GM12878 (cell line): ENCODE measurements around the gene EBP. TPM values are rescaled to one million over a fixed set of nuclear protein-coding genes. Genes with fewer than 3 reads are reported as not detected.
A peak's percentile ranks its signal among the peaks of the same experiment; 100 is the strongest.

Experiments
- ATAC-seq: fragments of 200-7000 bp; cut with Tn5 transposase; 3 replicates; pipeline ENCODE4 v1.9.1; 2020; ENCODE audit warnings: mild to moderate bottlenecking, moderate library complexity
- BruUV-seq: library from RNA; stranded (reverse); fragments of 400-500 nt; replicated peaks from 2 replicates; lab custom pipeline; 2021; lab: Mats Ljungman, UMichigan
- CTCF ChIA-PET: fragments of 300-600 bp; sonication (Branson Sonifier 250); formaldehyde crosslinking; extraction: SDS; loops from one replicate; lab custom pipeline; 2021; ENCODE audit warnings: inconsistent platforms; lab: Yijun Ruan, JAX
- POLR2A ChIA-PET: fragments of 350-600 bp; formaldehyde crosslinking; extraction: SDS; loops from one replicate; lab custom pipeline; 2021; ENCODE audit warnings: inconsistent platforms; lab: Charles Lee
- RAD21 ChIA-PET: fragments of 300-600 bp; sonication (Branson Sonifier 250); formaldehyde crosslinking; loops from one replicate; lab custom pipeline; 2023; ENCODE audit warnings: antibody characterized with exemption; ENCODE audit not compliant: unreplicated experiment; lab: Charles Lee
- SMC1A ChIA-PET: fragments of 300-600 bp; sonication (Branson Sonifier 250); formaldehyde crosslinking; loops from one replicate; lab custom pipeline; 2023; ENCODE audit not compliant: unreplicated experiment, uncharacterized antibody; lab: Charles Lee
- DNase-seq: peaks from one replicate; pipeline ENCODE4 v3.0.0-alpha.2; 2011; ENCODE audit warnings: low read depth, low spot score
- FAIRE-seq: peaks from 3 replicates; lab custom pipeline; 2011; peaks lifted over from hg19 to GRCh38; lab: Jason Lieb, UNC
- H2AFZ ChIP-seq: 2 replicates; pipeline ENCODE4 v1.6.0; 2011; ENCODE audit warnings: low read depth, low read length, control low read depth; ENCODE audit not compliant: control insufficient read depth
- H3K27ac ChIP-seq: 2 replicates; pipeline ENCODE4 v1.5.1; 2011; ENCODE audit warnings: control low read depth; ENCODE audit not compliant: control insufficient read depth, insufficient read depth
- H3K27me3 ChIP-seq, 2 experiments: replicated peaks in 1 of 2; 2 replicates each; pipeline versions ENCODE4 v1.6.0 to v1.6.1; 2011; ENCODE audit warnings: low read length in 1 of 2; ENCODE audit not compliant: control insufficient read depth in 2 of 2, insufficient read depth in 2 of 2
- H3K36me3 ChIP-seq, 2 experiments: 2 replicates each; pipeline ENCODE4 v1.5.1; 2011; ENCODE audit warnings: low read length in 1 of 2; ENCODE audit not compliant: control insufficient read depth in 2 of 2, insufficient read depth in 2 of 2
- H3K4me1 ChIP-seq: 2 replicates; pipeline ENCODE4 v1.6.1; 2011; ENCODE audit warnings: mild to moderate bottlenecking, low read length, moderate library complexity, mixed read lengths; ENCODE audit not compliant: control insufficient read depth, insufficient read depth
- H3K4me2 ChIP-seq: 2 replicates; pipeline ENCODE4 v1.6.0; 2011; ENCODE audit warnings: control low read depth; ENCODE audit not compliant: control insufficient read depth, insufficient read depth
- H3K4me3 ChIP-seq: fragments of 200-600 bp; sonication (generic); 2 replicates; pipeline ENCODE4 v1.5.1; 2016
- H3K79me2 ChIP-seq: 2 replicates; pipeline ENCODE4 v1.6.0; 2011; ENCODE audit warnings: low read length; ENCODE audit not compliant: control insufficient read depth, insufficient read depth
- H3K9ac ChIP-seq: 2 replicates; pipeline ENCODE4 v1.8.0; 2011; ENCODE audit warnings: low read length, control low read depth, mixed read lengths; ENCODE audit not compliant: control insufficient read depth, insufficient read depth
- H3K9me3 ChIP-seq: replicated peaks from 3 replicates; pipeline ENCODE4 v1.5.1; 2011; ENCODE audit warnings: mild to moderate bottlenecking, low read length; ENCODE audit not compliant: control insufficient read depth, insufficient read depth
- H4K20me1 ChIP-seq: 2 replicates; pipeline ENCODE4 v1.6.0; 2011; ENCODE audit not compliant: control insufficient read depth, insufficient read depth
- BMI1 ChIP-seq: fragments of 450-650 bp; IDR thresholded peaks from 2 replicates; pipeline ENCODE4 v1.6.1; 2016; ENCODE audit warnings: mild to moderate bottlenecking, moderate library complexity, borderline replicate concordance
- CREM ChIP-seq: IDR thresholded peaks from 2 replicates; pipeline ENCODE4 v1.6.1; 2014; ENCODE audit warnings: antibody characterized with exemption, low read depth
- EED ChIP-seq: sonication (generic); IDR thresholded peaks from 2 replicates; pipeline ENCODE4 v1.6.1; 2016; ENCODE audit warnings: antibody characterized with exemption, low read depth
- EGR1 ChIP-seq, 2 experiments: IDR thresholded peaks; 1 replicate in 1 of 2; 2 replicates in 1 of 2; pipeline ENCODE4 v1.6.1; 2011 to 2012; ENCODE audit warnings: low read depth in 2 of 2, low read length in 2 of 2, borderline replicate concordance in 1 of 2, mild to moderate bottlenecking in 1 of 2, moderate library complexity in 1 of 2
- KLF5 ChIP-seq: fragments of 450-650 bp; IDR thresholded peaks from 2 replicates; pipeline ENCODE4 v1.6.1; 2014; ENCODE audit warnings: mild to moderate bottlenecking; ENCODE audit not compliant: partially characterized antibody
- PAX8 ChIP-seq: fragments of 450-650 bp; IDR thresholded peaks from 2 replicates; pipeline ENCODE4 v1.6.1; 2017; ENCODE audit warnings: mild to moderate bottlenecking, moderate library complexity
- RAD51 ChIP-seq: fragments of 450-650 bp; IDR thresholded peaks from 2 replicates; pipeline ENCODE4 v1.6.1; 2016; ENCODE audit warnings: moderate library complexity, mild to moderate bottlenecking, inconsistent platforms
- SREBF1 ChIP-seq: IDR thresholded peaks from 2 replicates; pipeline ENCODE4 v1.6.1; 2012; ENCODE audit warnings: mild to moderate bottlenecking, low read length
- SRF ChIP-seq, 2 experiments: IDR thresholded peaks; 2 replicates each; pipeline ENCODE4 v1.6.1; 2011; ENCODE audit warnings: low read depth in 2 of 2, low read length in 2 of 2, mild to moderate bottlenecking in 1 of 2, moderate library complexity in 1 of 2
- TCF12 ChIP-seq: IDR thresholded peaks from 2 replicates; pipeline ENCODE4 v1.6.1; 2011; ENCODE audit warnings: low read depth, mild to moderate bottlenecking, low read length
- ZNF274 ChIP-seq: IDR thresholded peaks from one replicate; pipeline ENCODE4 v1.8.0; 2011; ENCODE audit not compliant: insufficient read length, insufficient read depth
- ZZZ3 ChIP-seq: IDR thresholded peaks from 2 replicates; pipeline ENCODE4 v1.6.1; 2011; ENCODE audit warnings: low read depth; ENCODE audit not compliant: control insufficient read depth, insufficient read length
- WGBS: methylation state at CpG from one replicate; pipeline ENCODE4 v1.1.6; 2016; ENCODE audit warnings: low lambda C conversion rate; ENCODE audit not compliant: insufficient replicate concordance, insufficient coverage; ENCODE audit errors: missing lambda C conversion rate; 5-methylcytosine and 5-hydroxymethylcytosine counted together
- in situ Hi-C: fragments of 300-500 bp; cut with MboI; formaldehyde crosslinking; loops from 9 replicates; pipeline ENCODE4 v1.14.3; 2018; ENCODE audit warnings: mixed read lengths
- intact Hi-C: fragments of 100-400 bp; cut with micrococcal nuclease; formaldehyde crosslinking; loops from one replicate; pipeline ENCODE4 v1.14.2; 2022; ENCODE audit not compliant: unreplicated experiment
- polyA plus RNA-seq, 11 experiments: library from polyadenylated mRNA; depleted of rRNA in 4 of 11; unstranded in 6 of 11; stranded (reverse) in 5 of 11; fragments of >200 nt; fragmentation: Nextera tagmentation in 4 of 11; fragmentation: Illumina TruSeq in 1 of 11; extraction: Ambion mirVana in 4 of 11; extraction: Trizol in 1 of 11; gene quantifications; 1 replicate in 1 of 11; 2 replicates in 10 of 11; pipeline versions ENCODE4 v1.2.1 to v1.2.3, GENCODE V29; 2011 to 2016; ENCODE audit warnings: inconsistent platforms in 2 of 11, missing spikeins in 2 of 11, low read depth in 1 of 11
- total RNA-seq, 4 experiments: library from RNA; depleted of rRNA in 3 of 4; stranded (reverse); fragments of >200 nt in 3 of 4; fragmentation: Illumina TruSeq in 1 of 4; extraction: Trizol in 1 of 4; gene quantifications; 2 replicates each; pipeline versions ENCODE4 v1.2.1 to v1.2.3, GENCODE V29; 2013 to 2021
- TF ChIP-seq, protein P1 (sequence below): IDR thresholded peaks from 2 replicates; pipeline ENCODE4 v1.6.1; 2011; ENCODE audit warnings: mild to moderate bottlenecking, low read depth, low read length, moderate library complexity; ENCODE audit not compliant: insufficient replicate concordance
- TF ChIP-seq, protein P2 (sequence below): IDR thresholded peaks from 2 replicates; pipeline ENCODE4 v1.6.1; 2012; ENCODE audit warnings: low read depth, low read length, improper control_type of control experiment

Gene EBP
- total and polyA plus RNA-seq, 10 of the 15 experiments (the other 5 are each of a cell fraction or from before 2014, with no cell fraction given) = 125 to 628 (median 180) TPM

DNA sequence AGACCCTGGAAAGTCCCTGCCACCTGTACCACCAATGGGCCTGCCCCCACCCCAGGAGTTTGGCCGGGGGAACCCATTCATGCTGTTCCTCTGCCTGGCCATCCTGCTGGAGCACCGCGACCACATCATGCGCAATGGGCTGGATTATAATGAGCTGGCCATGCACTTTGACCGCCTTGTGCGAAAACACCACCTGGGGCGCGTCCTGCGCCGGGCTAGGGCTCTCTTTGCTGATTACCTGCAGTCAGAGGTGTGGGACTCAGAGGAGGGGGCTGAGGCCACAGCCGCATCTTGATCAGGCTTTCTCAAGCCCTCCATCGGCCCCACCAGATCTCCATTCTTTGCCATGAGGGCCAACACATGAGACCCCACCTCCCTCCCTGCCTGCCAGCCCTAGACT is 39.1 kb downstream of the EBP start:
- Histone ChIP-seq H3K27ac (no peak overlapping the region), H3K79me2 (no peaks in the 10 kb centered on the region), H3K9ac (no peak overlapping the region), H4K20me1 (no peaks in the 10 kb centered on the region), H3K9me3 (no peaks in the 10 kb centered on the region; the same call in 2 of the 3 replicates), H3K36me3 (peaks cover 0 to 5% of the 10 kb centered on the region in 2 experiments; a peak in 2 of 4 replicates), H3K27me3 (no peaks in the 10 kb centered on the region), H3K4me3 (no peak overlapping the region), H3K4me1 (no peaks in the 10 kb centered on the region), H3K4me2 (no peak overlapping the region), H2AFZ (no peak overlapping the region)
- DNase-seq = no peak
- intact Hi-C loops = no loop called here
- no TSS peak for BruUV-seq
- FAIRE-seq = no peak
- CTCF ChIA-PET = no interaction called here
- 96% methylated on average over 12 of the region's 12 CpGs for WGBS
- TF ChIP-seq EGR1 (IDR thresholded peaks at IDR 0.05; ENCODE audit: borderline replicate concordance in 1 of 2, low read depth in 2 of 2, low read length in 2 of 2) (no peak), SREBF1 (no peak), ZNF274 (no peak), BMI1 (no peak)
- RAD21 ChIA-PET = no interaction called here
- in situ Hi-C loops = no loop called here
- SMC1A ChIA-PET = no interaction called here
- ATAC-seq = no peak
- POLR2A ChIA-PET = no interaction called here

DNA sequence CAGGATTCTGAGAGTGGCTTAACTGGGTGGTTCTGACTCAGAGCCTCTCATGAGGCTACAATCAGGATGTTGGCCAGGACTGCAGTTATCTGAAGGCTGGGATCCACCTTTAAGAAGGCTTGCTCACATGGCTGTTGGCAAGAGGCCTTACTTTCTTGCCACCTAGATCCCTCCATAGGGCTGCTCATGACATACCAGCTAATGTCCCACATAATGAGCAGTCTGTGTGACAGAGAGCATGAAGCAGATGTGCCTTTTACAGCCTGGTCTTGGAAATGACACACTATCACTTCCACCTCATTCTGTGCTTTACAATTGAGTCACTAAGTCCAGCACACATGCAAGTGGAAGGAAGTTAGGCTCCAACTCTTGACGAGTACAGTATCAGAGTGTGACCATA is 48.4 kb downstream of the EBP start:
- 0 out of 2 replicates have a peak overlapping the region, but pooled peaks have one; percentile 26 for H3K4me2 ChIP-seq
- no peaks in the 10 kb centered on the region for H3K36me3 ChIP-seq
- DNase-seq (peak; percentile 52), FAIRE-seq (peak; percentile 49), ATAC-seq (peak; percentile 64)
- in situ Hi-C loops (no loop called here), intact Hi-C loops (no loop called here)
- 0% methylated on average over 1 of the region's 1 CpG for WGBS
- ChIA-PET SMC1A (no interaction called here), CTCF (interaction anchor here (1.7 kb wide), 1 partner anchor 30 kb away, joined by 7 read pairs; the partner anchor contains the start of gene TBC1D25), RAD21 (interaction anchor here (2.6 kb wide), 1 partner anchor 30 kb away, joined by 9 read pairs; the partner anchor contains the start of gene TBC1D25), POLR2A (no interaction called here)
- peak overlapping the region; percentile 28 for H2AFZ ChIP-seq
- no peak overlapping the region for H3K9ac ChIP-seq
- BruUV-seq = no TSS peak
- H3K4me3 ChIP-seq = no peak overlapping the region
- no peaks in the 10 kb centered on the region for H4K20me1 ChIP-seq
- H3K27me3 ChIP-seq = no peaks in the 10 kb centered on the region
- no peaks in the 10 kb centered on the region; the same call in 2 of the 3 replicates for H3K9me3 ChIP-seq
- H3K4me1 ChIP-seq = peaks cover 5% of the 10 kb centered on the region
- H3K27ac ChIP-seq = peak overlapping the region; percentile 54
- peaks cover 3% of the 10 kb centered on the region for H3K79me2 ChIP-seq
- no peak for TF ChIP-seq KLF5
- no peak for TF ChIP-seq RAD51
- TF ChIP-seq, protein P1, sequence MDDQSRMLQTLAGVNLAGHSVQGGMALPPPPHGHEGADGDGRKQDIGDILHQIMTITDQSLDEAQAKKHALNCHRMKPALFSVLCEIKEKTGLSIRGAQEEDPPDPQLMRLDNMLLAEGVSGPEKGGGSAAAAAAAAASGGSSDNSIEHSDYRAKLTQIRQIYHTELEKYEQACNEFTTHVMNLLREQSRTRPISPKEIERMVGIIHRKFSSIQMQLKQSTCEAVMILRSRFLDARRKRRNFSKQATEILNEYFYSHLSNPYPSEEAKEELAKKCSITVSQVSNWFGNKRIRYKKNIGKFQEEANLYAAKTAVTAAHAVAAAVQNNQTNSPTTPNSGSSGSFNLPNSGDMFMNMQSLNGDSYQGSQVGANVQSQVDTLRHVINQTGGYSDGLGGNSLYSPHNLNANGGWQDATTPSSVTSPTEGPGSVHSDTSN = no peak
- TF ChIP-seq EED = peak; percentile 69
- TF ChIP-seq CREM = peak; percentile 75; the same call in 1 of the 2 replicates
- TF ChIP-seq, protein P2, sequence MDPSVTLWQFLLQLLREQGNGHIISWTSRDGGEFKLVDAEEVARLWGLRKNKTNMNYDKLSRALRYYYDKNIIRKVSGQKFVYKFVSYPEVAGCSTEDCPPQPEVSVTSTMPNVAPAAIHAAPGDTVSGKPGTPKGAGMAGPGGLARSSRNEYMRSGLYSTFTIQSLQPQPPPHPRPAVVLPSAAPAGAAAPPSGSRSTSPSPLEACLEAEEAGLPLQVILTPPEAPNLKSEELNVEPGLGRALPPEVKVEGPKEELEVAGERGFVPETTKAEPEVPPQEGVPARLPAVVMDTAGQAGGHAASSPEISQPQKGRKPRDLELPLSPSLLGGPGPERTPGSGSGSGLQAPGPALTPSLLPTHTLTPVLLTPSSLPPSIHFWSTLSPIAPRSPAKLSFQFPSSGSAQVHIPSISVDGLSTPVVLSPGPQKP = no peak
- TF ChIP-seq SRF (IDR thresholded peaks at IDR 0.05; ENCODE audit: low read depth in 2 of 2, low read length in 2 of 2) = 0 out of 4 replicates have a peak, but pooled peaks of 1 of the 2 experiments have one; percentile 41
- no peak for TF ChIP-seq PAX8
- TF ChIP-seq ZZZ3 = no peak
- TF ChIP-seq TCF12 = peak; percentile 47; the same call in 1 of the 2 replicates
